ENCODE data around the gene RNLS. TPM values are rescaled to one million over a fixed set of nuclear protein-coding genes. Genes with fewer than 3 reads are reported as not detected.

Gene RNLS
- total RNA-seq, 1 experiment from 2014 or later, result 11.4 TPM

DNA sequence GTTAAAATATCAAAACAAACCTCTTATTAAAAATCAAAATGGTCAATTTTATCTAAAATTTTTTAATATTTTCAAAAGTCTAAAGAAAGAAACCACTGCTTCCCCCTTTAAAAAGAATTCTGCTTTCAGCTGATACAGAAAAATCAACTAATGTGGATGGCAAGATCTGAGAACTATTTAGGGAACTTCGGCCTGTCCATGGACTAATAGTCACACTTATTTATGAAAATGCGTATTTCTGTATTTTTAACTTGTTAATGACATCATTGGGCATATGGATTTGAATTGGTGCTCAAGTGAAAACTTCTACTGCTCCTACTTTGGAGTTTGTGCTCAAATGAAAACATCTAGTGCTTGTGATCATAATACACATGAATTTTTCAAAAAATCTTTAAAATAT is 31.9 kb downstream of the RNLS start:
- Histone ChIP-seq H3K27me3 (ENCODE audit: control insufficient read depth, insufficient read depth, low read length) (no peaks in the 10 kb centered on the region), H3K27ac (ENCODE audit: low read length) (no peak overlapping the region), H3K9me3 (ENCODE audit: control insufficient read depth, insufficient read depth, low read depth, low read length) (no peaks in the 10 kb centered on the region), H3K36me3 (ENCODE audit: control insufficient read depth, insufficient read depth, low read length) (no peaks in the 10 kb centered on the region), H3K4me3 (ENCODE audit: low read depth in 2 of 2, low read length in 2 of 2) (no peak overlapping the region), H3K4me1 (ENCODE audit: control insufficient read depth, insufficient read depth, low read length) (peaks cover 4% of the 10 kb centered on the region; the same call in 1 of the 2 replicates)
- in situ Hi-C loops (cut with HindIII; ENCODE audit: low pct_unique_long_range_greater_than_20kb, low sequenced_read_pairs) (no loop called here), intact Hi-C loops (cut with micrococcal nuclease; ENCODE audit: unreplicated experiment) (loop anchor here (5.0 to 10.0 kb wide), 3 partner anchors 79 to 896 kb away; partner anchors contain the start of gene PAPSS2)
- ATAC-seq (no peak), DNase-seq (ENCODE audit: low read depth, low spot score) (no peak)
- POLR2A ChIA-PET, result no interaction called here
- TF ChIP-seq POLR2AphosphoS5 (IDR thresholded peaks at IDR 0.05; ENCODE audit: low read depth, low read length) (no peak), TCF7L2 (IDR thresholded peaks at IDR 0.05; ENCODE audit: low read depth, low read length) (no peak), SIN3A (IDR thresholded peaks at IDR 0.05; ENCODE audit: borderline replicate concordance, insufficient read depth, low read depth, low read length) (no peak)
- TF ChIP-seq, protein P1, sequence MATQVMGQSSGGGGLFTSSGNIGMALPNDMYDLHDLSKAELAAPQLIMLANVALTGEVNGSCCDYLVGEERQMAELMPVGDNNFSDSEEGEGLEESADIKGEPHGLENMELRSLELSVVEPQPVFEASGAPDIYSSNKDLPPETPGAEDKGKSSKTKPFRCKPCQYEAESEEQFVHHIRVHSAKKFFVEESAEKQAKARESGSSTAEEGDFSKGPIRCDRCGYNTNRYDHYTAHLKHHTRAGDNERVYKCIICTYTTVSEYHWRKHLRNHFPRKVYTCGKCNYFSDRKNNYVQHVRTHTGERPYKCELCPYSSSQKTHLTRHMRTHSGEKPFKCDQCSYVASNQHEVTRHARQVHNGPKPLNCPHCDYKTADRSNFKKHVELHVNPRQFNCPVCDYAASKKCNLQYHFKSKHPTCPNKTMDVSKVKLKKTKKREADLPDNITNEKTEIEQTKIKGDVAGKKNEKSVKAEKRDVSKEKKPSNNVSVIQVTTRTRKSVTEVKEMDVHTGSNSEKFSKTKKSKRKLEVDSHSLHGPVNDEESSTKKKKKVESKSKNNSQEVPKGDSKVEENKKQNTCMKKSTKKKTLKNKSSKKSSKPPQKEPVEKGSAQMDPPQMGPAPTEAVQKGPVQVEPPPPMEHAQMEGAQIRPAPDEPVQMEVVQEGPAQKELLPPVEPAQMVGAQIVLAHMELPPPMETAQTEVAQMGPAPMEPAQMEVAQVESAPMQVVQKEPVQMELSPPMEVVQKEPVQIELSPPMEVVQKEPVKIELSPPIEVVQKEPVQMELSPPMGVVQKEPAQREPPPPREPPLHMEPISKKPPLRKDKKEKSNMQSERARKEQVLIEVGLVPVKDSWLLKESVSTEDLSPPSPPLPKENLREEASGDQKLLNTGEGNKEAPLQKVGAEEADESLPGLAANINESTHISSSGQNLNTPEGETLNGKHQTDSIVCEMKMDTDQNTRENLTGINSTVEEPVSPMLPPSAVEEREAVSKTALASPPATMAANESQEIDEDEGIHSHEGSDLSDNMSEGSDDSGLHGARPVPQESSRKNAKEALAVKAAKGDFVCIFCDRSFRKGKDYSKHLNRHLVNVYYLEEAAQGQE (IDR thresholded peaks at IDR 0.05; ENCODE audit: insufficient read depth in 1 of 2, low read depth in 2 of 2, low read length in 1 of 2), result no peak
- TF ChIP-seq, protein P2, sequence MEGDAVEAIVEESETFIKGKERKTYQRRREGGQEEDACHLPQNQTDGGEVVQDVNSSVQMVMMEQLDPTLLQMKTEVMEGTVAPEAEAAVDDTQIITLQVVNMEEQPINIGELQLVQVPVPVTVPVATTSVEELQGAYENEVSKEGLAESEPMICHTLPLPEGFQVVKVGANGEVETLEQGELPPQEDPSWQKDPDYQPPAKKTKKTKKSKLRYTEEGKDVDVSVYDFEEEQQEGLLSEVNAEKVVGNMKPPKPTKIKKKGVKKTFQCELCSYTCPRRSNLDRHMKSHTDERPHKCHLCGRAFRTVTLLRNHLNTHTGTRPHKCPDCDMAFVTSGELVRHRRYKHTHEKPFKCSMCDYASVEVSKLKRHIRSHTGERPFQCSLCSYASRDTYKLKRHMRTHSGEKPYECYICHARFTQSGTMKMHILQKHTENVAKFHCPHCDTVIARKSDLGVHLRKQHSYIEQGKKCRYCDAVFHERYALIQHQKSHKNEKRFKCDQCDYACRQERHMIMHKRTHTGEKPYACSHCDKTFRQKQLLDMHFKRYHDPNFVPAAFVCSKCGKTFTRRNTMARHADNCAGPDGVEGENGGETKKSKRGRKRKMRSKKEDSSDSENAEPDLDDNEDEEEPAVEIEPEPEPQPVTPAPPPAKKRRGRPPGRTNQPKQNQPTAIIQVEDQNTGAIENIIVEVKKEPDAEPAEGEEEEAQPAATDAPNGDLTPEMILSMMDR (IDR thresholded peaks at IDR 0.05), result no peak
- no TSS peak for BruUV-seq (replicated peaks)
- CTCF ChIA-PET, result no interaction called here

DNA sequence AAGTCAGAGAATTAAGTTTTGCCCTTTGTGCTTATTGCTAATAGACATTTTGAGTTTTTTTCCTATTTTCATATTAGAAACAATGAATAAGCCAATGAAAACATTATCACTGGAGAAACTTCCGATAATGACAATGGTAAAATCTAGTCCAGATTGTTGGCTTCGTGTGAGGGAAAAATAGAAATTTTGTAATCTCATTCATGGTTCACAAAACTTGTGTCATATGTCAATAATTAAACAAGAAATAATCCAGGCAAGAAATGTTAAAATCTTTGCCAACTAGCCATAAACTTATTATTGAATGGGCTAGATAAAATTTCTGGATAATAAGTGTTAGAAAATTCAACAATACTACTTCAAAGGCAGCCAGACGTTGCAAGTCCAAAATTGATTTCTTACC is 36.6 kb downstream of the RNLS start:
- H3K36me3 ChIP-seq (ENCODE audit: control insufficient read depth, insufficient read depth, low read length), result no peaks in the 10 kb centered on the region
- ChIA-PET CTCF (no interaction called here), POLR2A (no interaction called here)
- no peaks in the 10 kb centered on the region for H3K27me3 ChIP-seq (ENCODE audit: control insufficient read depth, insufficient read depth, low read length)
- TF ChIP-seq SIN3A (IDR thresholded peaks at IDR 0.05; ENCODE audit: borderline replicate concordance, insufficient read depth, low read depth, low read length) (no peak), POLR2AphosphoS5 (IDR thresholded peaks at IDR 0.05; ENCODE audit: low read depth, low read length) (no peak), TCF7L2 (IDR thresholded peaks at IDR 0.05; ENCODE audit: low read depth, low read length) (no peak)
- TF ChIP-seq, protein P1 (IDR thresholded peaks at IDR 0.05; ENCODE audit: insufficient read depth in 1 of 2, low read depth in 2 of 2, low read length in 1 of 2), result no peak
- TF ChIP-seq, protein P2 (IDR thresholded peaks at IDR 0.05), result no peak
- H3K4me3 ChIP-seq (ENCODE audit: low read depth in 2 of 2, low read length in 2 of 2), result no peak overlapping the region
- DNase-seq (ENCODE audit: low read depth, low spot score), result no peak
- in situ Hi-C loops (cut with HindIII; ENCODE audit: low pct_unique_long_range_greater_than_20kb, low sequenced_read_pairs), result no loop called here
- BruUV-seq (replicated peaks), result no TSS peak
- intact Hi-C loops (cut with micrococcal nuclease; ENCODE audit: unreplicated experiment), result no loop called here
- no peaks in the 10 kb centered on the region for H3K9me3 ChIP-seq (ENCODE audit: control insufficient read depth, insufficient read depth, low read depth, low read length)
- no peak for ATAC-seq
- peaks cover 4% of the 10 kb centered on the region; the same call in 1 of the 2 replicates for H3K4me1 ChIP-seq (ENCODE audit: control insufficient read depth, insufficient read depth, low read length)
- no peak overlapping the region for H3K27ac ChIP-seq (ENCODE audit: low read length)

Measured in Panc1 (cell line).